Effector CD8-positive, alpha-beta T cell (primary cell): ENCODE results near the gene TSPAN9.

Experiments
- DNase-seq: peaks from one replicate; lab custom pipeline; 2025; lab: John Stamatoyannopoulos, UW

TSPAN9 gene

DNA sequence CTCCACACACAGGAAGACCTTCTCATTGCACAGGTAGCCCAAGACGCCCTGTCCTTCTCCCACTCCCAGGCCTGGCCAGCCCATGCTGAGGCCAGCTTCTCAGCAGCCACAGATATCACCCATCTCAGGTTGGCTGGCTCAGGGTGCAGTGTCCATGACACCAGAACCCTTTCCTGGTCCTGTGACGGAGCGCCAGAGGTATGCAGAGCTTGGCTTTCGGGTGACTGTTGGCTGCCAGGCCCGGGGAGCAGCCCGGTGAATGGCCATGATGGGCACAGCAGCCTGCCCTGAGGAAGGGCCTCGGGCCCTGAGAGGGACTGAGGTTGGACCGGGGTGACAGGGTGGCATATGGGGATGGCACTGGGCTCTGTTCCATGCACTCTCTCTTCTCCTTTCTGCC lies 173.4 kb downstream of the TSPAN9 start:
- DNase-seq, result no peak

DNA sequence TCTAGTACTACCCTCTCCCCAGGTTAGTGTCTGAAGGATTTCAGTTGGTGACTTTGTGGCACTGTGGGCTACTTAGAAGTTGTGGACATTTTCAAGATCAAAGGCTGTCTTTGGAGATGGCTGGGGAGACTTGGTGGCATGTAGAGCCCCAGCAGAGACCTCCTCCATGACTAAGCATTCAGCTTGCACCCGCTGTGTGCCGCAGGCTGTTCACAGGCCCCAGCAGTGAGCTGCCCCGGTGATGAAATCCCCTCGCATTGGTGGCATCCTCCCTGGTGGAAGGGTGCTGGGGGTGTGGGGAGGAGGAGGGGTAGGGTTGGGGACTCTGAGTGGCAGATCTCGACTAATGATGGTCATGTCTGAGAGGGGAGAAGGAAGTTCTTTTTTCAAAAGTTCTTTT lies 173.9 kb downstream of the TSPAN9 start:
- no peak for DNase-seq

DNA sequence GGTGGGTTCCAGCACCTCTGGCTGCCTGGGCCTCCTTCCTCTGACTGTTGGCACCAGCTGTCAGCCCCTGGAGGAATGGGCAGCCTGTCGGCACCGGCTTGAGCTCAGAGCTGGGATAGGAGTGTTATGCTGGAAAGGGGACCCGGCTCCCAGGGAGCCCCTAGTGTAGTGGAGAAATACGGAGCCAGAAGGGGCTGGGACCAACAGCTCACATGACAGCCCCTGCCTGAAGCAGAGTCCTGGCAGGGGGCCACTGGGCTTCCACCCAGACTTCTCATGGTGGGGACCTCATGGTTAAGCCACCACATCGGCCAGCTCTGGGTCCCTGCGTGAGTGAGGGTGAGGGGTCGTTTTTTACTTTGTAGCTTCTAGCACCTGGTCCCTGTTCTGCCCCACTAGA lies 174.5 kb downstream of the TSPAN9 start:
- no peak for DNase-seq

DNA sequence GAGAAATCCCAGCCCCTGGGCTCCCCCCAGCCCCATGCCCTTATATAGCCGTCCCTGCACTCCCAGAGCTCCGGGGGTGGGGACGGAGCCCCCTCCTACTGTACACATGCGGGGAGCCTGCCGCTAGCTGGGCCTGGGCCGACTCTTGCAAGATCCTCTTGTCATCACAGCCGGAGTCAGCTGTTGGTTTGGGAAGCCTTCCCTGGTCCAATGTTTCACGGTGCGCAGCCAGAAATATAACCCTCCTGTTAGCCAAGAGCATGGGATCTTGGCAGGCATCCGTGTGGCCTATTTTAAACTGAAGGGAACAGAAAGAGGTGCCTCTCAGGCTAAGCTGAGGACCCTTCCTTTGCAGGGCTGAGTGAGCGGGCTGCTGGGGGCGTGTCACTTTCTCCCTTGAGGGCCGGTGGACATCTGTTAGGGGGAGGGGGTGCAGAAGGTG lies 175.3 kb downstream of the TSPAN9 start:
- no peak for DNase-seq

DNA sequence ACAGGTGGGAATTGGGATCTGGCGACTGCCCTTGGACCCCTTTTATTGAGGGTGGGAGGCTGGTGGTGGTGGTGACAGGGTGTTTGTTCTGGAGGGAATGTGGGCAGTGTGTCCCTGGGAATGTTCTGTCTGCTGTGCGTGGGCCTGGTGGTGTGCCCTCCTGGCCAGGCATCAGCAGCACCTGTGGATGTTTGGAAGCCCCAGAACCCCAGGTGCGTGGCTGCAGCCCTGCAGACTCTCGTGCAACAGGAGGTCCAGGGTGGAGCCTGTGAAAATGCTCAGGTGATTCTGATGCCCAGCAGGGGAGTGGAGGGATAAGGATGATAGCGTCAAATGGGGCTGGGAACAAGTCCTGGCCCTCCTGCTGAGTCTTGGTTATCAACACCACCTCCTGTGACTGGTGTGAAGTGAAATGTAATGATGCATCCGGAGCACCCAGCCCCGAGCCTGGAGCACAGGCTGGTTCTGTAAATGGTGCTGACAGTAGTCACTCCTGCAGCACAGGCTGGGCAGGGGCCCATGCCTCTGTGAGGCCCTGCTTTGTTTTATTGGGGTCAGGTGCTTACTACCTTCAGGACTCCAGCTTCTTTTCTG lies 176.6 kb downstream of the TSPAN9 start:
- no peak for DNase-seq

DNA sequence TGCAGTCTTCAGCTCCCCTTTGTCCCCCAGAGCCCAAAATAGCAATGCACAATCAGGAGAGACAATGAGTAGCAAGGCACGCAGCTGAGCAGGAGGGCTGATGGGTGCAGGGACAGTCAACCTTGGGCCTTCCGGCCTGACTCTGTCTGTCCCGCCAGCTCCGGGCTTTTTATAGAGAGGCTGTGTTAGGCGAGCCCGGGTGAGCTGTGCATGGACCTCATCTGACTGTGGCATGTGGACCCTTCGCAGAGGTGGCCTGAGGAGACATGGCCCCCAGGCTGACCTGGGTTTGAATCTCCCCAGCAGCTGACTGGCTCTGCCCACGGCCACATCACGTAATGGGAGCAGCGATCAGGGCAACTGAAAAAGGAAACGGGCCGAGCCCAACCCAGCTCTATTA lies 177.9 kb downstream of the TSPAN9 start:
- DNase-seq, result no peak

DNA sequence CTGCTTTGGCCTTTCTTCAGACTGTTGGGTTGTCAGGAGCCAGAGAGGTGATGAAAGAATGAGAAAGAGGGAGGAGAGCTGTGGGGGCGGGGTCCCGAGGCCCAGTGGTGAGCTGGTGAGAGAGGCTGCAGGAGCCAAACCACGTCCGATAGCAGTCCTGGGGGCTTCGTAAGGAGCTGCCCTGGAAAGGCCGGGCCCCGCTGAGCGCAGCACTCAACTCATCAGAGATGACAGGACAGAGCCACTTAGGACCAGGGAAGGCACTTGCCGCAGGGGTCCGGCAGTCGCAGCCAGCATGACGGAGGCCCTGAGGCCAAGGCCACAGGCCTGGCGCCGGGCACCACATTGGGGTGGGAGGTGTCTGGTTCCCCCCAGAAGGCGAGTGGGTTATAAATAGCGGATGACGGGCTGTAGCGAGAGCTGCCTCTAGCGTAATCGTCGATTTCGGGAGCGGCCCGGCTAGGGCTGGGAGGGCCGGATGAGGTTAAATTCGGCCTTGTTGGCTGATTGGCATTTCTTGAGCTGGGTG lies 179.0 kb downstream of the TSPAN9 start:
- no peak for DNase-seq

DNA sequence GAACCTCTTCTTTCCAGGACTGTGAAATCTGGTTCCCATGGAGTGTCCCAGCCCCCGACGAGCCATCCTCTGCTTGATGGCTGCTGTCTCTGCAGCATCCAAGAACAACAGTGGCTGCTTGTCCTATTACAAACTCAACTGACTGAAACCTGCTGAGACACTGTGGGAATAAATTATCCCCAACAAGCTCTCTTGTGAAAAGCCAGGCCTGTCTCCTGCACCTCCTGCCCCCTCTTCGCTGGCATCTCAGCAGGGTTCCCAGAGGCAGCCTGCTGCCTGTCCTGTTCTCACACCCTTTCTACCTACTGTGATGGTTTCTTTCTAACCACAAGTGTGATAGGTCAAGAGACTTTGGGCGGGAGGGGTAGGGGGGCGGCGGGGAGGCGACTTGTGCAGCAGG lies 180.2 kb downstream of the TSPAN9 start:
- no peak for DNase-seq

DNA sequence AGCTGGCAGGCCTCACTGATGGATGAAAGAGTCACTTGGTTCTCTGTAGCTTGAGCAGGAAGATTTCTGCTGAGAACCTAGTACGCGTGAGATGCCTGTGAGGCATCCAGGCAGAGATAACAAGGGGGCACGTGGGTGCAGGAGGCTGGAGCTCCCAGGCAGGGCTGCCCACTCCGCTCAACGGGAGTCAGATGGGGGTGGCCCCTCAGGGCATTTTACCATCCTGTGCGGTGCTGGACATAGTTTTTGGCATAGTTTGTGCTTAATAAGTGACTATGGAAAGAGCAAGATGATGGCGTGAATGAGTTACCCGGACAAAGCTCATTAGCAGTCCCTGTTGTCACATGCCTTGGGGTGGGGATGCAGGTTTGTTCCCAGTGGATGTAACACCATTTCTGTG lies 182.8 kb downstream of the TSPAN9 start:
- no peak for DNase-seq

DNA sequence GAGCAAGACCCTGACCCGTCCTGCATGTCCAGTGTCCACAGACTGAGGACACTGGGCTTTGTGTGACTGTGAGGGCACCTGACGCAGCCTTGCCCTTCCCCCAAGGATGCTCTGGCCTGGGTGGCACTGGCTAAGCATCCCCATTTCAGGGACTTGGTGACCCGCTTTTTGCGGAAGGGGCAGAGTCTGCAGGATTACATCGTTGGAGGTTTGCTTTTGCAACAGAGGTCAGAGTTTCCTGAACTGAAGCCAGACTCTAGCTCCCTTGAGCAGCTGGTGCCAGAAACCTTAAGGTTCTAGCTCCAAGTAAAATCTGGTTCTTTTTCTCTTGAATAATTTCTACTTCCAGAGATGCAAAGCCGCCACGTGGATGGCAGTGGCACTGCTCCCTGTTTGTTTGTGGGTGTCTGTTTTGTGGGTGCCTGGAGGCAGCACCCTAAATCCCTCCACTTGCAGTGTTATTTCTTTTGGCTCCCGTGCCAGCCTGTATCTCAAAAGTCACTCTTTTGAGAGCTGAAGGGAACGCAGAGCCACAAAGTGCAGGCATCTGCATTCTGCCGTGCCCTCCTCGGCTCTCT lies 184.7 kb downstream of the TSPAN9 start:
- no peak for DNase-seq

DNA sequence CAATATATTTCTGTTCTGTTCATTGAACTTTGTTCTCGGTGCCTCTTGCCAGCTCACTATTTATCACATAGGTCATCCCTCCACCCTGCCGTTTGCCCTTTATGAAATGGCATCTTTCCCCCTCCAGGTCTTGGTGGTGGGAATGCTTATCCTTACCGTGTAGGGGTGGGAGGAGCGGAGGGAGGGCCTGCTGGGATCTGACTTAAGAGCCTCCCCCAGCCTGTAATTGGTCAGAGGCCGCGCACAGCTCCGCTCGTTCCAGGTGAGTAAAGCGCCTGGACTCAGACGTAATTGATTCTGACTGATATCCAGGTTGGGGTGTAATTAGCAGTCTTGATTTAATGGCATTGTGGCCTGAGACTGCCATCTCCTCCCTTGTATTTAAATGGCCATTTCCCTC lies 185.3 kb downstream of the TSPAN9 start:
- DNase-seq, result no peak

DNA sequence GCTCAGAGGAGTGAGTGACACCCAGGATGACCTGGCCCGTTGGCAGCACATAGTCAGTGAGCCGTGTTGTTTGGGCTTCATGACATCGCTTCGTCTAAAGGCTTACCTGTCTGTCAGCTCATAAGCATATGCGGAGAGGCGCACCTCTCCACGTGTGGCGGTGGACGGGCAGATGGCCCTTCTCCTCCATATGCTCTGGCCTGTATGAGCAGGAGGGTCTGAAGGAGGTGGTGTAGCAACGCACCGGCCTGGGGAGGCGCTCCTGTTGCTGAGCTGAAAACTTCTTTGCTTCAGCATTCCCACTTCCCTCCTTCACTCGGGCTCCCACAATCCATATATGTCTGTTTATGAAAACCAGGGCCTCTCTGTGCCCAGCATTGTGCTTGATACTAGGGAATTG lies 186.1 kb downstream of the TSPAN9 start:
- no peak for DNase-seq

DNA sequence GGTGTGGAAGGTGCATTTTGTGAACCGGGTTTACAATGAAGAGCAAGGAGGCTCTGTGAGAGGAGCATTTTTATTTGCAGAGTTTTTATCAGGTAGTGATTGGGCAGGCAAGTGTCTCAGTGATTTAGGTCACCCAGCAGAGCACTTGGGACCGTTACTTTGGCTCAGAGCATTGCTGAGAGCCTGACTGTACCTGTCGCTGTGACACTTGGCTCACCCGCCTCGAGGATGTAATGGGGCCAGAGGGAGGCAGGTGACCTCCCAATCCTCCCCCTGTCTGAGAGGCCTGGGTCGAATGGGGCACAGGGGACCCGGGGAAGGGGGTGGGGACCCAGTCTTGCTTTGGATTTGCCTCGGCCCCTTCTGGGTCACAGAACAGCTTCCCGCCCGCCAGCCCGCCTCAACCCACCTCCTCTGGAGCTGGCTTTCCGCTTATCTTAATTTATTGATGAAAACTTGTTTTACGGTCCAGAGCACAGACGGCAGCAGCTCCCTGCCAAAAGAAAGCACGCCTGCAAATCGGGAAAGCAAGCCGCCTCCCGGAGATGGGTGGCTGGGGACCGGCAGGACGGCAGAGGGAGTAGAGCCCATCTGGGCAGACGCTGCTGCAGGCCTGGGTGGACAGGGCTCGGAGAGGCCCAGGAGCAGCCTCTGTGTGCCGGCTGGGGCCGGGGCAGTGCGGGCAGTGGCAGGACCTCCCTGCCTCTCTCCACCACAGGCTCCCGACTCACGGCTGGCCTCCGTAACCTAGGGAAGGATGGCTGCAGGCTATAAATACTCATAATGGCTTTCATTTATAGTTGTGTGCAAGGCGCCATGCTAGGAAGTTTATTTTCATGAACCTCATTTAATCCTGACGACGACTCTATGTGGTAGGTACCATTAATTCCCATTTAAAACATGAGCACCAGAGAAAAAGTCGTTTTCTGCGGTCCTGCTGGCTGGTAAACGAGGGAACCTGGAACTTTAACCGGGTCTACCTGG lies 187.1 kb downstream of the TSPAN9 start:
- DNase-seq, result no peak

DNA sequence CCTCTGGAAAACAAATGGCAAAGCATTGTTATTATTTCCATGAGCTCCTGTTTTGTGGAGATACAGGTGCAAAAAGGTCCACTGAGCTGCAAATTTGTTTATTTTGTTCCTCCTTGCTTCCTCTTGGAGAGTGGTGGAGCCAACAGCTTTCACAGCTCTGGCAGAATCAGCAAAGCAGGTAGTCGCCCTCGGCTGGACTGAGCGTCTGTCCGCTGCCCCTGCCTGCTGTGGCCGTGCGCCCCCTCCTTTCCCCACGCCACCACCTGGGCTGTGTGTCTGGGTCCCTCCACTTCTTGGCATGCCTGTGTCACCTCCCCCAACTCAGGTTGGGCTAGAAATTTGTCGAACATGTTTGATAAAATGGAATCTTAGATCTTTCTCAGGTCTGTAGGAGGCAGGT lies 188.2 kb downstream of the TSPAN9 start:
- no peak for DNase-seq

DNA sequence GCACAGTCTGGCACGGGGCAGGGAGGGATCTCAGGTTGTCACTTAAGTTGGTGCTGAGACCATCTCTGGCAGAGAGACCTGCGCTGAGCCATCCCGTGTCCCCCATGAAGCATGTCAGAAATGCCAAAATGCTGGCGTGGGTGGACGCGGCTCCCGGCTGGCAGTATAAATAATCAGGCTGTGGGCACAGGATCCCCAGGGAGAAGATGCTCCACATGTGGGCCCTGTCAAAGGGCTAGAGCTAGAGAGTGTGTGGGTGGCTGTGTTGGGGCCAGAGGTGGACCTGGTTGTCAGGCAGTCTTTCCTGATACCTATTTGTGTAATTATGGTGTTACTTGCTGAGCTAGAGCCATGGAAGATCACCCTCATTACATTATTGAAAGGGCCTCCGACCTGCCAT lies 189.5 kb downstream of the TSPAN9 start:
- no peak for DNase-seq

DNA sequence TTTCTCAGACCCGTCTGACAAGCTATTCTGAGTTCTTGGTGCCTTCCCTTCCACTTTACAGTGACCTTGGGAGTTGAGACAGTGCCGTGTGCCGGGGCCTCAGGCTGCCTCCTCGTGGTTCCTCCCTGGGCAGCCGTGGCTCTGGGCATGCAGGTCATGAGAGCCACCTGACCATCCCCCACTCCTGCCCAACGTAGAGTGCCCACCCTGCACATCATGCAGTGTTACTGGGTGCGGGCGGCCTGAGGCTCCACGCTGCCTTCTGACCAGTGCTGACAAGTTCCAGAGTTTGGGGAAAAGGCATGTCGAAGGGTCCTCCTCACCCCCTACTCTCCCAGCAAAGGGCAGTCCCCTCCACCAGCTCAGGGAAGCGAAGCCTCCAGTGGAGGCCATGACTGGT lies 190.5 kb downstream of the TSPAN9 start:
- no peak for DNase-seq

DNA sequence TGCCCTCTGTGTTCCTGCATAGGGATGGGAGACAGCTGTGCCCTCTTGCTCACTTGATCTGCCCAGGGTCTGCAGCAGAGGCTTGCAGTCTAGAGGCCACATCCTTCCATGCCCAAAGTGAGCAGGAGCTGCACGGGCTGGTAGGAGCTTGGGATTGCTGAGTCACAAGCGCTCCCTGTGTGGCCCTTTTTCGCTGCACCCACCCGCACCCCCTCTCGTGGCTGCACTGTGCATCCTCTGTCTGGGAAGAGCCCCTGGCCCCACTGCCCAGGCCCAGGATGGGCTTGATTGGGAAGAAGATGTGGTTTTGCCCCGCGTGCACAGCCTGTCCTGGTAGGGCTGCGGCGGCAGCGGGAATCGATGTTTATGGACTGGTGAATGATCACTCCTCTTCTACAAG lies 192.4 kb downstream of the TSPAN9 start:
- no peak for DNase-seq

DNA sequence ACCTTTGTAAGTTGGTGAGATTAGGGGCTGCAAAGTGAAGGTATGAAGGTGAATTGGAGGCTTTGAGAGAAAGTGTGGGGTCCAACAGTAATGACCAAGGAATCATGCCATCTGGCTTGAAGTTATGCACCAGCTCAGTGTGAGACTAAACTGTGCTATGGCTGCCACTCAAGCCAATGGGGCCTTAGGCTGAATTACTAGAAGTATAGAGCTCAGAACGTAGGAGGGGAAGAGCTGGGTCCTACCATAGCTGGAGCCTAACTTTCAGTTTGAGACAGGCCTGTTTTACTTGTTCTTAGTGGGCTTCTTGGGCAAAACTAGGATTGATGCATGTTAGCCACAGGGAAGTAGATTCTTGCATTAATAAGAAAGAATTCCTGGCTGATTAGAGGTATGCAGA lies 194.0 kb downstream of the TSPAN9 start:
- DNase-seq, result no peak

DNA sequence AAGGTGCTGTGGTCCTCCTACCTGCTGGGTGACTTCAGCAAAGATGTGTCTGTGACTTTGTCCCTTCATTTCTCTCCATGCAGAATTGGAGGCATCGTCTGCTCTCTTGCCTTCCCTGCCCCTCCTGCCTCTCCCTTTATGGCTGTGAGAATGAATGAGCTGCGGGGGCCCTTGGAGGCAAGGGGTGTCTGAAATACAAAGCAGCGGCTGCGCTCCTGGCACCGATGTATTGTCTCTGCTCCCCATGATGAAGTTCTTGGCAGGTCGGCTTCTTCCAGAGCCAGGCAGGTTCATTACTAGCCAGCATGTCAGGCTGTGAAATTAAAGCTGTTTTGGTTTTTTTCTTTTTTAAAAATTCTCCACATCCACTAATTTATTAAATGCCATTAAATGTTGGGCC lies 194.5 kb downstream of the TSPAN9 start:
- DNase-seq, result no peak

DNA sequence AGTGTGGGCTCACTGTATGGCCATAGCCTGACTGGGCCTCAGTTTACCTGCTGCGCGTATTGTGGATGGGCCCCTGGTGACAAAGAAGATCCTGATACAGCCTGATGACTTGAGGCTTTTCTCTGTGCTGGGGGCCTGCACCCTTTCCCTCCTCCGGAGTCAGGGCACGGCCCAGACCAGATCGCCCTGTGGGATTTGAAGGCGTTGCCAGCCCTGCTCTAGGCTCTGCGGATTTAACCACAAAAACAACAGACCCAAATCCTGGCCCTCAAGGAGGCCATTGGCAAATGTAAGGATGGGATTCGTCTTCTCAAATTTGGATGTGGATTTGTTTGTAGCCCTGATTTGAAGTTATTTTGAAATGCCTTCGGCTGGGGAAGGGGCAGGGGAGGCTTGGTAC lies 195.8 kb downstream of the TSPAN9 start:
- no peak for DNase-seq

DNA sequence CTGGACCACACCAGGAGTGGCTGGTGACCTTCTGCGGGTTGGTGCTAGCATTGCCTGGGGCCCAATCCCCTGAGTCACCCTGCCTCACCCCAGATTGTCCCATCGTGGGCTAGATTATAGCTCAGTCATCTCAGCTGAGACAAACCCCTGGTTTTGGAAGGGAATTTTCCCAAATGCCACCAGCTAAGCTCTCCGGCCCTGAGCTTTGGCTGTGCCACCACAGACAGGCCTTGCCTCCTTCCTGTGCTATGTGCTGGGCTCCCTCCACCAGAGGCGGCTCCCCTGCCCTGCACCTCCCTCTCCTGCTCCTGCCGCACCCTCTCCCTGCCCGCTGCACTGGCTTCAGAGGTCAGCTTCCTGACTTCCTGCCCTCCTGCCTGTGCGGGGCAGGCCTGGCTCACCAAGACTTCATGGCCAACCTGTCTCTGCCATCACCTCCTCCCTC lies 196.3 kb downstream of the TSPAN9 start:
- DNase-seq, result no peak

DNA sequence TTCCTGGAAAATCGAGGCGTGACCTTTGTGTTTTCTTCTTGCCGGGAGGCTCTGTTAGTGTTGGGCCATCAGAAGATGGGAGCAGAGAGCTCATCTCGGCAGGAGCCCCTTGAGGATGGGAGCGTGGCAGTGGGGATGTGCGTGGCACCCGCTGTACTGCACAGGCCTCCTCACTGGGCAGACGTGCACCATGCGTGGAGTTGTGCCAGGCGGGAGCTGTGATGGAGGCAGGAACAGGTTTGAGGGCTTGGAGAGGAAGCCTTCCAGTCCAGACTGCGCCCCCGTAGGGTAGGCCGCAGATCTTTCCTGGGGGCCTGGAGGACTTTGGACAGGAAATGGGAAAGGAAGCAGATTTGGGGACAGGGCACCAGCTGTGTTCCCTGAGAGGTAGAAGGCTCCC lies 197.5 kb downstream of the TSPAN9 start:
- no peak for DNase-seq
